Thyroid gland (tissue), 4 donors: Measurements from ENCODE around the gene FGF11. TPM values are rescaled to one million over a fixed set of nuclear protein-coding genes. Genes with fewer than 3 reads are reported as not detected.
A peak's percentile ranks its signal among the peaks of the same experiment; 100 is the strongest.

Source experiments
- DNase-seq, 2 donors: peaks; one replicate each; pipeline ENCODE4 v3.0.0-alpha.2; 2019
- H3K27ac ChIP-seq, 3 donors: fragments of 200-600 bp; sonication (generic); 1 replicate in 2 of 3; 2 replicates in 1 of 3; pipeline ENCODE4 v1.5.1; 2016 to 2019; ENCODE audit warnings: mild to moderate bottlenecking in 1 of 3, moderate library complexity in 1 of 3
- H3K27me3 ChIP-seq: fragments of 200-600 bp; sonication (generic); one replicate; pipeline ENCODE4 v1.5.1; 2019
- H3K36me3 ChIP-seq, 2 donors: fragments of 200-600 bp; sonication (generic); one replicate each; pipeline ENCODE4 v1.5.1; 2016 to 2019
- H3K4me1 ChIP-seq, 2 donors: fragments of 200-600 bp; sonication (generic); one replicate each; pipeline ENCODE4 v1.5.1; 2017 to 2019
- H3K4me3 ChIP-seq, 3 donors: fragments of 200-600 bp; sonication (generic); replicated peaks in 1 of 3; 1 replicate in 2 of 3; 2 replicates in 1 of 3; pipeline ENCODE4 v1.5.1; 2016; ENCODE audit warnings: mild to moderate bottlenecking in 1 of 3
- H3K9me3 ChIP-seq: fragments of 200-600 bp; sonication (generic); one replicate; pipeline ENCODE4 v1.5.1; 2017
- CTCF ChIP-seq, 6 experiments: fragments of 200-600 bp in 3 of 6; fragments of 450-650 bp in 3 of 6; sonication (generic) in 3 of 6; IDR thresholded peaks; one replicate each; pipeline ENCODE4 v1.5.1; 2016 to 2019; ENCODE audit warnings: antibody characterized with exemption in 6 of 6, mild to moderate bottlenecking in 2 of 6, inconsistent platforms in 1 of 6, moderate library complexity in 1 of 6
- POLR2A ChIP-seq, 2 donors: fragments of 450-650 bp; IDR thresholded peaks; one replicate each; pipeline ENCODE4 v1.6.1; 2017; ENCODE audit warnings: antibody characterized with exemption in 2 of 2, mild to moderate bottlenecking in 2 of 2, moderate library complexity in 1 of 2
- WGBS, 2 donors: methylation state at CpG; one replicate each; pipeline ENCODE4 v1.1.5; 2017; 5-methylcytosine and 5-hydroxymethylcytosine counted together
- intact Hi-C: fragments of 100-400 bp; cut with DNase I; formaldehyde crosslinking; loops from one replicate; pipeline ENCODE4 v1.15.1; 2023
- total RNA-seq, 4 donors: library from RNA; depleted of rRNA; stranded (reverse); fragments of >200 nt; gene quantifications; one replicate each; pipeline ENCODE4 v1.2.3, GENCODE V29; 2016

The FGF11 gene
- total RNA-seq, 4 donors from 2014 or later, result 4.3 to 12.1 (median 10.5) TPM

- no peaks in the 10 kb centered on the region for H3K36me3 ChIP-seq
- peak overlapping the region; percentile 55 to 84 (median 81) for H3K27ac ChIP-seq
- no peaks in the 10 kb centered on the region for H3K9me3 ChIP-seq
- H3K4me1 ChIP-seq, result peaks cover 9 to 19% of the 10 kb centered on the region in 2 donors
- H3K4me3 ChIP-seq, result peak overlapping the region in 2 of 3 donors; percentile 42 to 57
- intact Hi-C loops, result no loop called here
- TF ChIP-seq CTCF (IDR thresholded peaks at IDR 0.05), result no peak
- WGBS, 2 donors, result 23 to 24% methylated on average over 19 to 22 of the region's 38 CpGs
- no peak for DNase-seq
- H3K27me3 ChIP-seq, result no peaks in the 10 kb centered on the region
Measured at GRCh38 chr17:7405350-7406234, 33.7 kb upstream of the FGF11 start.

GRCh38 chr17:7406235-7406825 is 33.0 kb upstream of the FGF11 start:
- no peak for DNase-seq
- intact Hi-C loops, result no loop called here
- Histone ChIP-seq H3K9me3 (no peaks in the 10 kb centered on the region), H3K4me1 (peaks cover 9 to 19% of the 10 kb centered on the region in 2 donors), H3K36me3 (no peaks in the 10 kb centered on the region), H3K4me3 (no peak overlapping the region), H3K27ac (peak overlapping the region in 1 of 3 donors; percentile 81), H3K27me3 (no peaks in the 10 kb centered on the region)
- TF ChIP-seq CTCF (IDR thresholded peaks at IDR 0.05), result no peak
- TF ChIP-seq POLR2A (IDR thresholded peaks at IDR 0.05), result no peak
- WGBS, 2 donors, result 35 to 64% methylated on average over 4 to 7 of the region's 12 CpGs

GRCh38 chr17:7407082-7407481 is 32.2 kb upstream of the FGF11 start:
- Histone ChIP-seq H3K4me1 (peaks cover 9 to 19% of the 10 kb centered on the region in 2 donors), H3K36me3 (no peaks in the 10 kb centered on the region), H3K4me3 (no peak overlapping the region), H3K27ac (no peak overlapping the region), H3K27me3 (no peaks in the 10 kb centered on the region), H3K9me3 (no peaks in the 10 kb centered on the region)
- no peak for DNase-seq
- no peak for TF ChIP-seq POLR2A (IDR thresholded peaks at IDR 0.05)
- TF ChIP-seq CTCF (IDR thresholded peaks at IDR 0.05), result no peak
- intact Hi-C loops, result no loop called here
- WGBS, 2 donors, result 84 to 88% methylated on average over 13 of the region's 13 CpGs

- no peak within 1 kb of the TSS for H3K4me3 ChIP-seq
- H3K9me3 ChIP-seq, result no peaks in the 10 kb centered on the region
- intact Hi-C loops, result no loop called here
- H3K36me3 ChIP-seq, result no peaks in the 10 kb centered on the region
- peaks cover 7 to 15% of the 10 kb centered on the region in 2 donors for H3K4me1 ChIP-seq
- H3K27ac ChIP-seq, result no peak within 1 kb of the TSS
- WGBS, 2 donors, result 56% methylated on average over 9 to 11 of the region's 12 CpGs
- DNase-seq, result no peak
- H3K27me3 ChIP-seq, result no peaks in the 10 kb centered on the region
- TF ChIP-seq CTCF (IDR thresholded peaks at IDR 0.05), result no peak
- no peak for TF ChIP-seq POLR2A (IDR thresholded peaks at IDR 0.05)
Measured at GRCh38 chr17:7407485-7408251, 31.6 kb upstream of the FGF11 start, which contains the start of gene NLGN2. Gene NLGN2 (plus strand): TSS chr17:7407845. CDS start chr17:7408256, 411 bp downstream.
